ENCODE data around the gene CES1.

DNA sequence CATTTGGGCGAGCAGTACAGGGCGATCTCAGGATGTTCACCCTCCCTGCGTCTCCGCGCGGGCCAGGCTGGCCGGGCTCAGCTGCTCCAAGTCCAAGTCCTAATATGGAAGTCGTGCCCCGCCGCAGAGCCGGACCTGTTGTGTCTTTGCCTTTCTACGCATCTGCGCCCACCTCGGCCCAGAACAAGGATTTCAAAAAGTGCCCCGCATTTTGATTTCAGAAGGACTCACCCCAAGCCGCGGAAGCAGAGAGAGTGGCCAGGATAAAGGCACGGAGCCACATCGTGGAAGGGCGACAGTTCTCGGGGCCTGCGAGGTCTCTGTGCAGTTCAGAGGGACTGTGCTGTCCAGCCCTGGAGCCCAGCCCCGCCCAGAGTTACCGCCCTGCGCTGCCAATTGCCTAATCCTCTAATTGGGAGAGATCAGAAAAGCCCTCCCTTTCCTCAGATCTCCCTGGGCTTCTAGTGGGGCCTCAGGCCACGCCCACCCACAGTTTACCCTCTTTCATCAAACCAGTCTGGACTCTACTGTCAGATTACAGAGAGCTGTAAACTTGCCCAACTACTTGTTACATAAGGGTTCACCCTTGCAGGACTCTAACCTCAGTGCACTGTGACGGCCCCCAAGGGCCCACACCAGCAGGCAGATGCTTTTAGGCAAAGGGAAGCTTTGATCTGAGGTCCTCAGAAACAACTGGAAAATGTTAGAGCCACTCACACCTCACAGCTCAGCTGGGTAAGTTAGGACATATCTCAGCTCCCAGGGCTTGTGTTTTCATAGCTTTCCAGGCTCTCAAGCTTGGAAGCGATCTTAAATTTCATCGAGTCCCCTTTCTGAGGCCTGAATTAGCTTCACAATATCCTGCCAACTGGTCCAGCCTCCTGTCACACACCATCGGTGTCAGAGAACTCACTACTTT, at the start of gene CES1:
- TF ChIP-seq HDGF (IDR thresholded peaks at IDR 0.05) (no peak), RAD21 (IDR thresholded peaks at IDR 0.05; ENCODE audit: insufficient read depth, low read depth, low read length) (no peak)
- TF ChIP-seq, protein P1, sequence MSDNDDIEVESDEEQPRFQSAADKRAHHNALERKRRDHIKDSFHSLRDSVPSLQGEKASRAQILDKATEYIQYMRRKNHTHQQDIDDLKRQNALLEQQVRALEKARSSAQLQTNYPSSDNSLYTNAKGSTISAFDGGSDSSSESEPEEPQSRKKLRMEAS (IDR thresholded peaks at IDR 0.05; ENCODE audit: low read depth, low read length): no peak
